ACC112 (cell line): ENCODE measurements around the gene SPATA31E1.
"Not testable (repeated sequence)": the region's sequence is repeated elsewhere in the genome, so short reads cannot be mapped to it uniquely, and the experiment has no call there.

Experiments used
- H2AFZ ChIP-seq: fragments of 200-600 bp; sonication (generic); one replicate; pipeline ENCODE4 v1.6.0; 2017; ENCODE audit warnings: antibody characterized with exemption, low read length; ENCODE audit not compliant: unreplicated experiment
- H3K27ac ChIP-seq: fragments of 200-600 bp; sonication (generic); 2 replicates; pipeline ENCODE4 v1.5.1; 2014; ENCODE audit warnings: low read depth, mild to moderate bottlenecking, antibody characterized with exemption, low read length, moderate library complexity
- H3K27me3 ChIP-seq: fragments of 200-600 bp; sonication (generic); 2 replicates; pipeline ENCODE4 v1.6.1; 2014; ENCODE audit warnings: mild to moderate bottlenecking, antibody characterized with exemption, low read length, moderate library complexity, mixed read lengths; ENCODE audit not compliant: insufficient read depth
- H3K36me3 ChIP-seq: fragments of 200-600 bp; sonication (generic); 2 replicates; pipeline ENCODE4 v1.6.1; 2016; ENCODE audit warnings: mild to moderate bottlenecking, antibody characterized with exemption, low read length, moderate library complexity, mixed read lengths; ENCODE audit not compliant: insufficient read depth
- H3K4me1 ChIP-seq: fragments of 200-600 bp; sonication (generic); one replicate; pipeline ENCODE4 v1.6.1; 2016; ENCODE audit warnings: low read length, mixed read lengths; ENCODE audit not compliant: insufficient read depth, unreplicated experiment, control insufficient read depth
- H3K4me3 ChIP-seq: fragments of 200-600 bp; sonication (generic); 2 replicates; pipeline ENCODE4 v1.5.1; 2014; ENCODE audit warnings: mild to moderate bottlenecking, low read depth, low read length
- H3K79me2 ChIP-seq: fragments of 200-600 bp; sonication (generic); one replicate; pipeline ENCODE4 v1.6.0; 2016; ENCODE audit warnings: low read length; ENCODE audit not compliant: control insufficient read depth, unreplicated experiment, insufficient read depth

SPATA31E1 gene

DNA sequence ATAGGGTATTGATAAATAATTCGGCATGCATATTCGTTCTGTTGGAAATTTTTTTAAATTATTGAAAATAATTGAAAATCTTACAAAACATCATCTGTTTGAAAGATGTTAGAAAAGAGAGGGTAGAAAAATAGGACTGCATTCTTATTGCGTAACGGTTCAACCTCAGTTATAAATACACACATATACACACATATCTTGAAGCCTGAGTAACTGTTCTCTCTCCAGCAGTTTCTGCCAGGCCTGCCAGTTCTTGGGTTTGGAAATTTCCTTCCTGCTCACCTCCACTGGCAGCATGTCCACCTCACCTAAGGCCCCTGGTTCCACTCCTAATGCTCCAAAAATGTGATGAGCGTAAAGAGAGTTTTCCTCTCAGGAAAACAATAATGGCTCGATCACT is 9.1 kb downstream of the SPATA31E1 start:
- Histone ChIP-seq H3K27me3 (no peaks in the 10 kb centered on the region), H3K79me2 (no peaks in the 10 kb centered on the region), H3K27ac (no peak overlapping the region), H2AFZ (no peak overlapping the region), H3K4me3 (no peak overlapping the region), H3K4me1 (no peaks in the 10 kb centered on the region), H3K36me3 (no peaks in the 10 kb centered on the region)

GRCh38 chr9:87892956-87893355 is 10.3 kb downstream of the SPATA31E1 start:
- Histone ChIP-seq H3K79me2 (no peaks in the 10 kb centered on the region), H3K36me3 (no peaks in the 10 kb centered on the region), H2AFZ (no peak overlapping the region), H3K4me1 (no peaks in the 10 kb centered on the region), H3K27me3 (no peaks in the 10 kb centered on the region), H3K27ac (no peak overlapping the region), H3K4me3 (no peak overlapping the region)

GRCh38 chr9:87894998-87895625 is 12.4 kb downstream of the SPATA31E1 start:
- H3K4me1 ChIP-seq, result no peaks in the 10 kb centered on the region
- no peak overlapping the region for H3K4me3 ChIP-seq
- H2AFZ ChIP-seq, result no peak overlapping the region
- no peaks in the 10 kb centered on the region for H3K36me3 ChIP-seq
- no peaks in the 10 kb centered on the region for H3K27me3 ChIP-seq
- H3K79me2 ChIP-seq, result no peaks in the 10 kb centered on the region
- no peak overlapping the region for H3K27ac ChIP-seq

DNA sequence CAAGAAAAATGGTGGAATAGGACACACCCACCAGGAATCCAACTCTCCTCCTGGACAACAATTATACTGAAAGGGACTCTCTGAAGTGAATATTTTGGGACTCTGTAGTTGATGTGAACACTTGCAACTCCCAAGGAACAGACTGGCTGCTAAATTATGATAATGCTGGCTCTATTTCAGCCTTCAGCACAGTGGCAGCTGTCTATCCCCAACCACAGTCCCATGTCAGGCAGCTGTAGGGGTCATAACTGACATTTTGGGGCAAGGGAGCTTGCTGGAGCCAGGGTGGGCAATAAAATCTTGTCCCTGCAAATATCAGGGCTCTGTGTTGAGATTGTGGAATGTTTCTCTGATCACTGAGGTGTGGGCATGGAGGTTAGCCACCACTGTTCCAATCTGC is 14.2 kb downstream of the SPATA31E1 start:
- Histone ChIP-seq H3K4me1 (no peaks in the 10 kb centered on the region), H2AFZ (no peak overlapping the region), H3K4me3 (no peak overlapping the region), H3K79me2 (no peaks in the 10 kb centered on the region), H3K27me3 (no peaks in the 10 kb centered on the region), H3K36me3 (no peaks in the 10 kb centered on the region), H3K27ac (no peak overlapping the region)

DNA sequence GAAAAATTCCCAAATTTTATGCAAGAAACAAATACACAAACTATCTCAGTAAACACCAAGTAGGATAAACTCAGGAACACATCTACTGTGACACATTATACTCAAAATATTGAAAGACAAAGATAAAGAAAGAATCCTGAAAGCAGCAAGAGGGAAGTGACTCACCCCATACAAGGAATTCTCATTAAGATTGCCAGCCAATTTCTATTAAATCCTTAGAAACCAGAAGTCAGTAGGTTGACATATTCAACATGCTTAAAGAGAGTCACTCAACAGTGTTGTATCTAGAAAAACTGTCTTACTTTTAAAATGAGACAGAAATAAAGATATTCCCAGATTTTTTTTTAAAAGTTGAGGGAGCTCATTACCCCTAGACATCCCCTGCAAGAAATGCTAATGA is 15.5 kb downstream of the SPATA31E1 start:
- no peaks in the 10 kb centered on the region for H3K4me1 ChIP-seq
- no peaks in the 10 kb centered on the region for H3K79me2 ChIP-seq
- H3K4me3 ChIP-seq, result no peak overlapping the region
- H2AFZ ChIP-seq, result no peak overlapping the region
- no peaks in the 10 kb centered on the region for H3K36me3 ChIP-seq
- H3K27me3 ChIP-seq, result no peaks in the 10 kb centered on the region
- no peak overlapping the region for H3K27ac ChIP-seq

DNA sequence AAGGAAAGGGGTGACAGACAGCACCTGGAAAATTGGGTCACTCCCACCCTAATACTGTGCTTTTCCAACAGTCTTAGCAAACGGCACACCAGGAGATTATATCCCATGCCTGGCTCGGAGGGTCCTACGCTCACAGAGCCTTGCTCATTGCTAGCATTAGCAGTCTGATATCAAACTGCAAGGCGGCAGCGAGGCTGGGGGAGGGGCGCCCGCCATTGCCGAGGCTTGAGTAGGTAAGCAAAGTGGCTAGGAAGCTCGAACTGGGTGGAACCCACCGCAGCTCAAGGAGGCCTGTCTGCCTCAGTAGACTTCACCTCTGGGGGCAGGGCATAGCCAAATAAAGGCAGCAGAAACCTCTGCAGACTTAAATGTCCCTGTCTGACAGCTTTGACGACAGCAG is 19.7 kb downstream of the SPATA31E1 start:
- not testable (repeated sequence) for H3K4me1 ChIP-seq, H3K4me3 ChIP-seq, H3K79me2 ChIP-seq, H3K27ac ChIP-seq, H3K36me3 ChIP-seq, H3K27me3 ChIP-seq, H2AFZ ChIP-seq

DNA sequence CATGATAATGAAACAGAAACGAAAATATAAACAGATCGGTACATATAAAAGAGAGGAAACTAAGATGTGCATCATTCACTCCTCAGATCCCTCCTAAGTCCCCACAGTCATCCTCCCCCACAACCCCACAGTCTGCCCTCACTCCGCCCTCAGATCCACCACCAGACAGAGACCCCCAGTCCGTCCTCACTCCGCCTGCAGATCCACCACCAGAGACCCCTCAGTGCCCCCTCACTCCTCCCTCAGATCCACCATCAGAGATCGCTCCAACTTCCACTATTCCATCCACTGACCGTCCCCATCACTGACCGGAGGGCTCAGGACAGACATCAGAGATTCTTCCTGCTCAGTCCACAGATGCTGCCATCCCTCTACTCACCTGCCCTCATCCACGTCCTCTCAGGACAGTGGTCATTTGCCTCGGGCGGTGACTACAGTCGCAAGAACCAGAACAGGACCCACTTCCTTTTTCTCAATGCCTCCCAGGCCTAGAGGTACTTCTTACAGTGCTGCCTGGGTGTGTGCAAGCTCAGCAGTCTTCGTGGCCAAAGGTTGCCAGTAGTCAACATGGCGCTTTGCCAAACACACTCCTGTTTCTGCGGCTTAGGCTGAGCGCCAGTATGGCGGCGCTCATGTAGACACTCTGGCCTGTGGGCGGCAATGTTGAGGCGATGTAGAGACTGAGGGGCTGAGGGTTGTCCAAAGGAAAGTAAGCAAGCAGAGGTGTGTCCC is 26.8 kb downstream of the SPATA31E1 start:
- no peaks in the 10 kb centered on the region for H3K27me3 ChIP-seq
- no peaks in the 10 kb centered on the region for H3K79me2 ChIP-seq
- no peak overlapping the region for H3K4me3 ChIP-seq
- no peak overlapping the region for H3K27ac ChIP-seq
- H2AFZ ChIP-seq, result no peak overlapping the region
- no peaks in the 10 kb centered on the region for H3K36me3 ChIP-seq
- H3K4me1 ChIP-seq, result no peaks in the 10 kb centered on the region

DNA sequence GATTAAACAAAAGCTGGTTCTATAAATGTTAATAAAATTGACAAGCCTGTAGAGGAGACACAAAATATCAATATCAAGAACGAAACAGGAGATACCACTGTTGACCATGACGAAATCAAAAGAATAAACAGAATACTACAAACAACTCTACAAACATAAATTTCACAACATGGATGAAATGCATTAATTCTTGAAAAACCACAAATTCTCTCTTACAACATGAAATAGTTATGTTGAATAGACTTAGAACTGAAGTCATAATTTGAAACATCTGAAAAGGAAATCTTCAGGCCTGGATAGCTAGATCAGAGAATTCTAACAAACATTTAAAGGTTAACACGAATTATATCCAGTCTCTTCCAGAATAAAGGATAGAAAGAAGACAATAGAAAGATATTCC is 28.1 kb downstream of the SPATA31E1 start:
- H3K27ac ChIP-seq, result no peak overlapping the region
- H2AFZ ChIP-seq, result no peak overlapping the region
- H3K4me1 ChIP-seq, result no peaks in the 10 kb centered on the region
- no peaks in the 10 kb centered on the region for H3K79me2 ChIP-seq
- H3K27me3 ChIP-seq, result no peaks in the 10 kb centered on the region
- H3K4me3 ChIP-seq, result no peak overlapping the region
- no peaks in the 10 kb centered on the region for H3K36me3 ChIP-seq

DNA sequence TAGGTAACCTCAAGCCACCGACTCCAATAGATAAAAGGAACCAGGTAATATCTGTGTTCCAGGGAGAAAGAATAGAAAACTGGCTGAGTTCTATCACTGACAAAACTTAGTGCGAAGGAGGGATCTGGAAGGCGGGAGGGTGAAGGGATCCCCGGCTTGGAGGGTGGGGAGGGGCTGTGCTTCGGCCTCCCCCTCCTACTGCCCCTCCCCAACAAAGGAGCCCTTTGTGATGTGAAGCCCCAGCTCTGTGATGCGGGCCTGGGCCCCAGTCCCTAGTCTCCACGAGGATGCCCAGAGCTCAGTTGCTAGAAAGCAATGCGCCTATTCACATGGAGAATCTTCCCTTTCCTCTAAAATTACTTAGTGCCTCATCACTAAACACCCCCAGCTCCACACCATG is 35.0 kb downstream of the SPATA31E1 start, which contains the start of gene SPATA31C1:
SPATA31C1 (plus strand) TSS at position 301 of the 400 bp plus-strand sequence.
- H2AFZ ChIP-seq, H3K4me3 ChIP-seq, H3K79me2 ChIP-seq, H3K4me1 ChIP-seq, H3K27me3 ChIP-seq, H3K27ac ChIP-seq, H3K36me3 ChIP-seq: not testable (repeated sequence)

- not testable (repeated sequence) for H3K27me3 ChIP-seq, H3K4me1 ChIP-seq, H3K27ac ChIP-seq, H3K36me3 ChIP-seq, H3K79me2 ChIP-seq, H2AFZ ChIP-seq, H3K4me3 ChIP-seq
Observed at GRCh38 chr9:87919013-87919412, 36.3 kb downstream of the SPATA31E1 start.

DNA sequence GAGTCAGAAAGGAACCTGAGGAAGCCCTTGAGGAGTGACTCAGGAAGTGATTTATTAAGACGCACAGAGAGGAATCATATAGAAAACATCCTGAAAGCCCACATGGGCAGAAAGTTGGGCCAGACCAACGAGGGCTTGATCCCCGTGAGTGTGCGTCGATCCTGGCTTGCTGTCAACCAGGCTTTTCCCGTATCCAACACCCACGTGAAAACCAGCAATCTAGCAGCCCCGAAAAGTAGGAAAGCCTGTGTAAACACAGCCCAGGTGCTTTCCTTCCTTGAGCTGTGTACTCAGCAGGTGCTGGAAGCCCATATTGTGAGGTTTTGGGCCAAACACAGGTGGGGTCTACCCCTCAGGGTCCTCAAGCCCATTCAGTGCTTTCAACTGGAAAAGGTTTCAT is 38.9 kb downstream of the SPATA31E1 start:
- H3K4me3 ChIP-seq, H3K36me3 ChIP-seq: not testable (repeated sequence)

More for the DNA sequence above, 38.9 kb downstream of the SPATA31E1 start:
- not testable (repeated sequence) for H3K79me2 ChIP-seq, H3K27ac ChIP-seq, H2AFZ ChIP-seq, H3K4me1 ChIP-seq, H3K27me3 ChIP-seq
